Measurements from ENCODE around the gene NUS1.
A peak's percentile ranks its signal among the peaks of the same experiment; 100 is the strongest.

Gene NUS1

GRCh38 chr6:117666881-117667280 is 8.4 kb upstream of the NUS1 start:
- H3K27ac ChIP-seq: no peak overlapping the region
- TF ChIP-seq ZFX (IDR thresholded peaks at IDR 0.05): no peak
- TF ChIP-seq CTCF (conservative IDR thresholded peaks at IDR 0.05): no peak

- H3K27ac ChIP-seq: no peak overlapping the region
- no peak for TF ChIP-seq ZFX (IDR thresholded peaks at IDR 0.05)
- no peak for TF ChIP-seq CTCF (conservative IDR thresholded peaks at IDR 0.05)
Observed at GRCh38 chr6:117668736-117669135, 6.5 kb upstream of the NUS1 start.

GRCh38 chr6:117674503-117674902 is 766 bp upstream of the NUS1 start:
- no peak for TF ChIP-seq CTCF (conservative IDR thresholded peaks at IDR 0.05)
- TF ChIP-seq ZFX (IDR thresholded peaks at IDR 0.05): no peak
- peak overlapping the region; percentile 77; the same call in 1 of the 2 replicates for H3K27ac ChIP-seq

GRCh38 chr6:117675658-117676301 is 511 bp downstream of the NUS1 start:
- peak overlapping the region; percentile 77 for H3K27ac ChIP-seq
- TF ChIP-seq ZFX (IDR thresholded peaks at IDR 0.05): peak; percentile 24; the same call in 1 of the 2 replicates

- peak overlapping the region; percentile 77 for H3K27ac ChIP-seq
- TF ChIP-seq CTCF (conservative IDR thresholded peaks at IDR 0.05): no peak
- TF ChIP-seq ZFX (IDR thresholded peaks at IDR 0.05): no peak
Observed at GRCh38 chr6:117676577-117677218, 1.4 kb downstream of the NUS1 start.

- no peak overlapping the region for H3K27ac ChIP-seq
- TF ChIP-seq ZFX (IDR thresholded peaks at IDR 0.05): no peak
- no peak for TF ChIP-seq CTCF (conservative IDR thresholded peaks at IDR 0.05)
Observed at GRCh38 chr6:117677553-117678141, 2.4 kb downstream of the NUS1 start.

- H3K27ac ChIP-seq: no peak overlapping the region
- TF ChIP-seq CTCF (conservative IDR thresholded peaks at IDR 0.05) (no peak), ZFX (IDR thresholded peaks at IDR 0.05) (no peak)
Observed at GRCh38 chr6:117681162-117681741, 6.0 kb downstream of the NUS1 start.
